ENCODE data around the gene STK11. TPM values are rescaled to one million over a fixed set of nuclear protein-coding genes. Genes with fewer than 3 reads are reported as not detected.

STK11 gene
- total and polyA plus RNA-seq, 7 donors, result 64.9 to 133 (median 85.9) TPM

GRCh38 chr19:1231729-1232637, 26.4 kb downstream of the STK11 start:
- H3K27ac ChIP-seq, result no peak overlapping the region
- peaks cover 5% of the 10 kb centered on the region for H3K4me1 ChIP-seq
- no peaks in the 10 kb centered on the region for H3K9me3 ChIP-seq
- ATAC-seq (peak in 2 of 4 donors; percentile 23 to 35), DNase-seq (no peak)
- no peak overlapping the region for H3K4me3 ChIP-seq
- WGBS, 3 donors, result 80 to 88% (median 81%) methylated on average over 15 of the region's 15 CpGs
- intact Hi-C loops (cut with DNase I), result no loop called here
- TF ChIP-seq CTCF (IDR thresholded peaks at IDR 0.05), result no peak
- H3K27me3 ChIP-seq (ENCODE audit: insufficient read depth in 3 of 3, low read length in 2 of 3), result peaks cover 0 to 5% (median 2%) of the 10 kb centered on the region in 3 donors
- H3K36me3 ChIP-seq (ENCODE audit: insufficient read depth in 1 of 2, low read depth in 1 of 2), result peaks cover 0 to 15% of the 10 kb centered on the region in 2 donors

DNA sequence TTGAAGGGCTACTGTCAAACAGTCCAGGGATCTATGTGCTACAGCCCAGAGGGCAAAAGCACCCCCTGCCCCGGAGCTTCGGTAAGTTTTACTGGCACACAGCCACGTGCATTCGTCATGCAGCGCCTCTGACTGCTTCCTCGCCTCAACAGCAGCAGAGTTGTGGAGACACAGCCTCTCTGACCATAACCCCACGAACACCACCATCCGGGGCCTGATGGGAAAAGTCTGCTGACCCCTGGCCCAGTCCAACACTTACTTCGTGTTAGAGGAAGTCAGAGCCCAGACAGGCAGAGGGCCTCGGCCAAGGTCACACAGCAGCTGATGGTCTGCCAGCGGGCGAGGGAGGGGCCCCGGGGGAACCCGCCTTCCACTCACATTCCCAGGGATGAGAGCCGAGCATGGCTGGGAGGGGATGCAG, 27.1 kb downstream of the STK11 start:
- ATAC-seq (peak in 1 of 4 donors; percentile 26), DNase-seq (no peak)
- H3K9me3 ChIP-seq, result no peaks in the 10 kb centered on the region
- H3K36me3 ChIP-seq (ENCODE audit: insufficient read depth in 1 of 2, low read depth in 1 of 2), result peaks cover 0 to 8% of the 10 kb centered on the region in 2 donors
- 37 to 46% (median 39%) methylated on average over 15 of the region's 15 CpGs for WGBS, 3 donors
- no peak overlapping the region for H3K4me3 ChIP-seq
- H3K4me1 ChIP-seq, result peaks cover 9% of the 10 kb centered on the region
- no peak overlapping the region for H3K27ac ChIP-seq
- peaks cover 0 to 5% (median 3%) of the 10 kb centered on the region in 3 donors for H3K27me3 ChIP-seq (ENCODE audit: insufficient read depth in 3 of 3, low read length in 2 of 3)
- intact Hi-C loops (cut with DNase I), result no loop called here
- TF ChIP-seq CTCF (IDR thresholded peaks at IDR 0.05), result no peak

DNA sequence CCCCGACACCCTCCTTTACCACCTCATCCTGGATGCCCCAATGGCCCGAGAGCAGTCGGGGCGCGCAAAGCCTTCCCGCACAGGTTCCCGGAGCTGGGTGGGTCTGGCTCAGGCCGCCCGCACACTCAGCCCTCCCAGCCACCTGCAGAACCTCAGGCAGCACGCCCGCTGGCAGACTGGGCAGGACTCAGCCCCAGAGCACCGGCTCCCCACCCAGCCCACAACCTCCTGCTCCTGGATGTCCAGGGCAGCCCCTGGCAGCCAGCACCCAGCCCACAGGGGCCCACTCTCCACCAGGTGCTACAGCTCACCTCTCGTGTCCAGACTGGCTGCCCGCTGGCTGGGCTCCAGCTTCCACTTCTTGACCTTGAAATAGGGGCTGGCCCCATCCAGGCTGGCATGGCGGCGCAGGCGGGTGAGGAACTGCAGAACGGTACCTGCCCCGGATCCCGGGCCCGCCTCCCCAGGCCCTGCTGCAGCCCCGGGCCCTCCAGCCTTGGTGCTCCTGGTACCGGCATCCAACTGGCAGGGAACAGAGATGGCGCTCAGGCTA, 27.6 kb downstream of the STK11 start:
- ATAC-seq (no peak), DNase-seq (no peak)
- 79 to 82% (median 81%) methylated on average over 22 to 24 of the region's 24 CpGs for WGBS, 3 donors
- intact Hi-C loops (cut with DNase I), result no loop called here
- Histone ChIP-seq H3K36me3 (ENCODE audit: insufficient read depth in 1 of 2, low read depth in 1 of 2) (peaks cover 0 to 3% of the 10 kb centered on the region in 2 donors), H3K27ac (no peak overlapping the region), H3K27me3 (ENCODE audit: insufficient read depth in 3 of 3, low read length in 2 of 3) (peaks cover 0 to 5% (median 3%) of the 10 kb centered on the region in 3 donors), H3K4me3 (no peak overlapping the region), H3K9me3 (no peaks in the 10 kb centered on the region), H3K4me1 (peaks cover 9% of the 10 kb centered on the region)
- no peak for TF ChIP-seq CTCF (IDR thresholded peaks at IDR 0.05)

DNA sequence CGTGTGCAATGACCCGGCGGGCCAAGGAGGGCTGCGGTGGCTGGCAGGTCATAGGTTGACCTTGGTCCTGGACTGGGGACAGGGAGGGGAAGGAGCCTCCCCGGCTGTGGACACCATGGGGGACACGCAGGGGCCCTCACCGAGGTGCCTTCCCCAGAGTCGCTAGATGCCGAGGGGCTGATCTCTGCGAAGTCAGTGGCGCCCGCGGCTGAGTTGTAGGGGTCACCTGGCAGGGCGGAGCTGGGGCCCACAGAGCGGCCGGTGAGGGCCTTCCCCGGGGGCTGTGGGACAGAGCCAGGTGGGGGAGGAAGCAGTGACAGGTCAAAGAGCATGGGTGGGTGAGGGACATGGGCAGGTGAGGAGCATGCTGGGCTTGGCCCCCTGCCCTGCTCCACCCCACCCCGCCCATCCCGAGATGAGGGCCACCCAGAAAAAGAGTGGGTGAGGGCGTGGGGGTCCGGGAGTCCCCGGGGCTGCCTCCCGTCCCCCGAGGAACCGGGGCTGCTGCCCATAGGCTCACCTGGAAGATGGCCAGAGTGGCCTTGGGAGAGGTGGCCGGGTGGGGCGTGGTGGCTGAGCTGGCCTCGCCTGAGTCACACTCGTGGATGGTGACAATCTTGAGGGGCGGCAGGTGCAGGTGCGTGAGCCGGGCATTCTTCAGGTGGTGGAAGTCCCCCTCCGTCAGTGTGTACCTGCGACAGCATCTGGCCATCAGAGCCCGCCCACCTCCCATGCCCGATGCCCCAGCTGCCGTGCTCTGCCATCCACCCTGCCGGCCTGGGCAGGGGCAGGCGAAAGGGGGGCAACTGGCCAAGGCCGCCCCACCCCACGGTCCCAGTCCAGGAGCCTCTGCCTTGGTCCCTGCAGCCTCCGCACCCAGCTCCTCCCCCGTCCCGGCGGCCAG, 28.7 kb downstream of the STK11 start:
- Histone ChIP-seq H3K9me3 (no peaks in the 10 kb centered on the region), H3K27ac (no peak overlapping the region), H3K27me3 (ENCODE audit: insufficient read depth in 3 of 3, low read length in 2 of 3) (peaks cover 0 to 5% (median 3%) of the 10 kb centered on the region in 3 donors), H3K36me3 (ENCODE audit: insufficient read depth in 1 of 2, low read depth in 1 of 2) (no peaks in the 10 kb centered on the region), H3K4me1 (peaks cover 9% of the 10 kb centered on the region), H3K4me3 (no peak overlapping the region)
- no peak for TF ChIP-seq CTCF (IDR thresholded peaks at IDR 0.05)
- DNase-seq (no peak), ATAC-seq (no peak)
- intact Hi-C loops (cut with DNase I), result no loop called here
- WGBS, 3 donors, result 88 to 95% (median 90%) methylated on average over 36 to 45 of the region's 45 CpGs
